HG03039 (cell line): ENCODE data around the gene KLF3.

Source experiments
- ATAC-seq: cut with Tn5 transposase; IDR thresholded peaks from one replicate; pipeline ENCODE4 v1.9.1; 2021; ENCODE audit warnings: mild to moderate bottlenecking, moderate library complexity; ENCODE audit not compliant: unreplicated experiment

KLF3 gene

GRCh38 chr4:38654273-38654672, 9.7 kb upstream of the KLF3 start:
- ATAC-seq = no peak

DNA sequence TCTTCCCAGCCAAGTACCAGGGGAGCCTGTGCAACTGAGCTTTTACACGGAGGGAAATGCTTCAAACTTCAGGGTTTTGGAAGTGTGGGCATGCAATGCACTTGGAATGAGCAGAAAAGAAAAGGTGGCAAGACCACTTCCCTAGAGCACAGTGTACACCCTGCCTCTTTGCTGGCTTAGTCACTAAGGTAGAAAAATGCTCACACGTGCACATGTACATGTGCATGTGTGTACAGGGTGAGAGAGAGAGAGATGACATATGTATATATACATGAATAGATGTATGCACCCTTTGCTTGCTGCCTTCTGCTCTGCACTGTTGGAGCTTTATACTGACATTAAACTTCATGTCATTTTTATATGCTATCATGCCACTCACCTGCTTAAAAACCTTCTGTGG, 7.9 kb upstream of the KLF3 start:
- no peak for ATAC-seq

DNA sequence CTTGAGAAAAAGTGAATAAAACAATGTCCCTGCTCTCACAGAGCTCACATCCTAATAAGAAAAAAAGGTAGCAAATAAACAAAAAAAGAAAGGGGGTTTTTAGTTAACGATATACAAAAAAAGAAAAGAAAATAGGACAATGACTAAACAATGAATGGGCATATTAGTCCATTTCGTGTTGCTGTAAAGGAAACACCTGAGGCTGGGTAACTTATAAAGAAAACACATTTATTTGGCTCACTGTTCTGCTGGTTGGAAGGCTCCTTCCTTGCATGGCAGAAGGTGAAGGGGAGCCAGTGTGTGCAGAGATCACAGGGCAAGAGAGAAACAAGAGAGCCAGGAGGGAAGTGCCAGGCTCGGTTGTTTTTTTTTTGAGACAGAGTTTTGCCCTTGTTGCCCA, 4.7 kb upstream of the KLF3 start:
- no peak for ATAC-seq

- ATAC-seq = no peak
Observed at GRCh38 chr4:38660838-38661237, 3.2 kb upstream of the KLF3 start.

GRCh38 chr4:38661371-38661770, 2.6 kb upstream of the KLF3 start:
- ATAC-seq = no peak

GRCh38 chr4:38662522-38663089, 1.4 kb upstream of the KLF3 start:
- no peak for ATAC-seq

GRCh38 chr4:38663090-38663800, 754 bp upstream of the KLF3 start:
- peak; percentile 54 for ATAC-seq

- no peak for ATAC-seq
Observed at GRCh38 chr4:38664706-38665401, 855 bp downstream of the KLF3 start.

- ATAC-seq = no peak
Observed at GRCh38 chr4:38665551-38666411, 1.8 kb downstream of the KLF3 start.

DNA sequence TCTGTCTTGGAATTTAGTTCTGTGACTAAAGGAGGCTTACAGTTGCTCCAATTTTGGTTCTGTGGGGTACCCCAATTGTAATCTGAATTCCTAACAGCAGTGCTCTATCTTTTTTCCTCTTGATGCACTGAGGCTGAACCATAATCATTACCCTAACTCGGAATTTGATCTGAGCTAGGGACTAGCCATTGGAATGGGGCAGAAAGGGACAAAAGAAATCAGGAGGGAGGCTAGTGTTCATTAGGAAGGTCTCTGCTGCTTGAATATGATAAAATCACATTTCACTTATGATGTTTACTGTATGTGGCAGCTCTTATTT, 2.7 kb downstream of the KLF3 start:
- ATAC-seq = no peak

GRCh38 chr4:38667085-38667893, 3.3 kb downstream of the KLF3 start:
- no peak for ATAC-seq

GRCh38 chr4:38668203-38668971, 4.4 kb downstream of the KLF3 start:
- no peak for ATAC-seq

- ATAC-seq = no peak
Observed at GRCh38 chr4:38669208-38669607, 5.2 kb downstream of the KLF3 start.

DNA sequence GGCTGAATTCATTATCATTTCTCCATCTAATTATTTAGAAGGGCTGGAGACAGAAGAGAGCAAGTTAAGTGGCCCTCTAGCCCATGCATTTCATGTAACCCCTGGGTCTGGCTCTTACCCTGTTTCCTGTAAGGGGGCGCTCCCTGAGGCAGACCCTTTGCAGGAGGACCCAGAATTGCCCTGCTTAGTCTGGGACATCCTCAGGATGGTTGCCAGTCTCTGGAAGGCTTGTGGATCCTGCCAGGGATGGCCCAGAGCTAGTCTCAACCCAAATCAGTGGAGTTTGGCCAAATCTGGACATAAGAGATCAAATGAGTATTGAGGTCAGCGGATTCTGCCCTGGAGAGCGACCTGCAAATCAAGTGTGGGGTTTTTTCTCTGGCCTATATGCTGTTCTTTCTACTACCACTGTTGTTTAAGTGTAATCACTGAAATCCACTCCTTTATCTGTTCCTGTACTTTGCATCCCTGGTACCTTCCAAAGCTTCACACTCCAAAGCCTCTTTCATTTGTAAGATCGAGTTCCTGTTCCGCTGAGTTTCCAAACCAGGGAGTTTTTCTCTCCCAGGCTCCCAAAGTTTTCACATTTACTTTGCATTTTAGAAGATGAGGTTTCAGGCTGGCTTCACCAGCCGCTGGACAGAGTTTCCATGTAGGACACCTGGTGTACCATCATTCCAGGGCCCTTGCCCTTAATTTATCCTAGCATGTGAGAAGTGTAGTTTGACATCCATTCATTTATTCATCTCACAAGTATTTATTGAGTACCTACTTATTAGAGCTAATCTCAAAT, 6.3 kb downstream of the KLF3 start:
- no peak for ATAC-seq

- peak; percentile 37 for ATAC-seq
Observed at GRCh38 chr4:38670939-38671591, 7.1 kb downstream of the KLF3 start.

DNA sequence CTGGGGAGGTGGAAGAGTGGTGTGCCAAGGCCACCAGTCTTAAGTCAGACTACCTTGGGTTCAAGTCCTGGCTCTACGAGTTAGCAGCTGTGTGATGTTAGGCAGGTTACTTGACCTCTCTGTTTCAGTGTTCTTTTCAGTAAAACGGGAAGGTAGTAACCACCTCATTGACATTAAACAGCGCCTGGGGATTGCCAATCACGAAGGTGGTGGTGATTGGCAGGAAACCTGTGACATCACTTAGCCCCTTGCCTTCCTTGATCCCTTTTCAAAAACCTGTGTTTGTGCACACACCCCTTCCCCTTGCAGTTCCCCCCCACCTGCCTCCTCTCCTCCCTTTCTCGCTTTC, 7.6 kb downstream of the KLF3 start:
- no peak for ATAC-seq

GRCh38 chr4:38672074-38672396, 8.0 kb downstream of the KLF3 start:
- ATAC-seq = no peak

DNA sequence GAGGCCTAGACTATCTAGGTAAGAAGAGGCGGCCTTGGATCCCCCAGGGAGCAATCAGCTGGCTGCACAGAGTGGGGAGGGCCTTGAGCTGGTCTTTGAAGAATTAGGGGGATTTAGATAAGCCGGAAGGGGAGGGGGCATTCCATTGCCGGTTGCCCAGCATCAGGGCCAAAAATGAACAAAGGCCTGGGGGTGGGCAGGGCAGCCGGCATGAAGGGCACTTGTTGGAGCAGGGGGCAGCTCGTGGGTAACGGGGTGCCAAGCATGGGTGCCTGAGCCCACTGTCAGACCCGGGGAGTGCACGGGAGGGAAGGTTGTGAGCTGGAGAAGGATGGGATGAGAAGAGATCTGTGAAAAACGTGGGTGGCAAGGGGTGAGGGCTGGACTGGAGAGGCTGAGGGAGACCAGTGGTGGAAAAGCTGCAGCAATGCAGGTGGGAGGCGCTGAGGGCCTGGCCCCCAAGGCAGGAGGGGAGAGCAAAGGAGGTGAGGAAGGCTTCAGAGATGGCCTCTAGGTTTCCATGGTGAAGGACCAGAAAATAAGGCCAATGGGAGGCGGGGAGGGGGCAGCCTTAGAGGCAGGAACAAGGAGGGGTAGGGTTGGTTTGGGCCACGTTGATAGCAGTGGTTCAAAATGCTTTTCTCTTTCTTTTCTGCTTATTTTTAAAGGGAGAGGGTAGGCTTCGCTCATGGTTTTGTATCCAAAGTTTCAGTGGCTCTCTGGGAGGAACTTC, 8.6 kb downstream of the KLF3 start:
- no peak for ATAC-seq
